Measurements from ENCODE around the gene GPR17.

DNA sequence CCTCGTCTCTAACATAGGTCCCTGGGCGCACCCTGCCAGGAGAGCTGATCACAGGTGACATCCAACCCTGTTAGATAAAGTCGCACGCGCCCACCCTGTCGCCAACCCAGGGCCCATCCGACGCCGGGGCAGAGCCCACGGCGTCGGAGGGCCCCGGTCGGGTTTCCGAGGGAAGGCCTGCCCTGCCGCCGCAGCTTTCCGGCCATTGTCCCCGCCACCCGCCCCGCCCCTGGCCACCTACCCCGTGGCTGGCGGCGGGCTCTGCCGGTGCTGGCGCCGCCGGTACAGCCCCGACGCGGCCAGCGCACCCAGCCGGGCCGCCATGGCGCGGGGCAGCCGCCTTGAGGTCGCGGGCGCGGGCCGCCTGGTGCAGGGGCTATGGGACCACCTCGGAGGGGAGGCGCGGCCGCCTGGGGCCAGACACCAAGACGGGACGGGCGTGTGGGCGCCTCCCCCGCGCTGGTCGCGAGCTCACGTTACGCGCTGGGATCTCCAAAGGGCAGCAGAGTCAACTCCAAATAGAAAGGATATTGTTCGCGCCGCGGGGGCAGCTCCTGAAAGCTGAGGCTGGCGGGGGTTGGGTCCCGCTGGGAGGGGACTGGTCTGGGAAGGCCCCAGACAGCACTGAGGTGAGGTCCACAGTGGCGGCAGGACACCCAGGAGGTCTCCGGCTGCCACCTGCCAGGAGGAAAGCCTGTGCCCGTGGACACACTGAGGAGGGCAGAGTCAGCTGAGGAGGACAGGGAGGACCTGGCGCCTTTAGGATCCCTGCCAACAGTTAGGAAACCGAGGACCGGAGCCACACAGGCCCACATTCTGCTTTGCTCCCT, 18.3 kb downstream of the GPR17 start:
- TF ChIP-seq CTCF (IDR thresholded peaks at IDR 0.05) (no peak), POLR2A (IDR thresholded peaks at IDR 0.05) (no peak)

Measured in suprapubic skin (tissue), 3 donors.